GM18505 (cell line): Measurements from ENCODE around the gene LMBR1L.

Experiments
- ATAC-seq: cut with Tn5 transposase; IDR thresholded peaks from one replicate; pipeline ENCODE4 v1.9.1; 2021; ENCODE audit not compliant: unreplicated experiment
- POLR2A ChIP-seq: IDR thresholded peaks from 4 replicates; pipeline ENCODE4 v1.6.1; 2011; ENCODE audit warnings: borderline replicate concordance; ENCODE audit not compliant: insufficient read depth, insufficient read length; ENCODE audit errors: extremely low read depth

LMBR1L gene

DNA sequence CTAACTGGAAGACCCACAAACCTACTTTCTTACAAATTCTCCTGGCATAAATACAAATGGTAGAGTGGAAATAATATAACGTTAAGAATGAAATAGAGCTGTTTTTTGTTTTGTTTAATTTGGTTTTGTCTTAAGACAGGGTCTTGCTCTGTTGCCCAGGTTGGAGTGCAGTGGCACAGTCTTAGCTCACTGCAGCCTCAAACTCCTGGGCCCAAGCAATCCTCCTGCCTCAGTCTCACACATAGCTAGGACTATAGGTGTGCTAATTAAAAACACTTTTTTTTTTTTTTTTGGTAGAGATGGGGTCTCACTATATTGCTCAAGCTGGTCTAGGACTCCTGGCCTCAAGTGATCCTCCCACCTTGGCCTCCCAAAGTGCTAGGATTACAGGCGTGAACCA, 11.9 kb downstream of the LMBR1L start:
- ATAC-seq = no peak
- TF ChIP-seq POLR2A = no peak

DNA sequence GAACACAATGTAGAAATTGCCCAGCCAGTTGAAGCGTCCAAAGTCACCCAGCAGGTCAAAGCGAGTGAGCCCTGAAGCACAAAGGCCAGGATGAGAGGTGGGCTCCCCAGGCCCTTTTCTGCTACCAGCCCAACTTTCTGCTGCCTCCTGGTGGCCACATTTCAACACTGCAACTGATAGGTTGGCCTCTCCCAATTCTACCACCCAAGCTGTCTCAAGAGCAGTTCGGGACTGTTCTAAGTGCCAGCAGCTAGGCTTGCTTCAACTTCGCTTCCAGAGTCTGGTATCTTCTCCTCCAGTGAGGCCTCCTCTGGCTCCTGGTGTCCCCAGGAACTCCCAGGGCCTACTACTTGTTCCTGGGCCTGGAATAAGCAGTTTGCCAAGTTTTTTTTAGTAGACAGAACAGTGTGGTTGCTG, 12.6 kb downstream of the LMBR1L start:
- no peak for TF ChIP-seq POLR2A
- ATAC-seq = no peak

DNA sequence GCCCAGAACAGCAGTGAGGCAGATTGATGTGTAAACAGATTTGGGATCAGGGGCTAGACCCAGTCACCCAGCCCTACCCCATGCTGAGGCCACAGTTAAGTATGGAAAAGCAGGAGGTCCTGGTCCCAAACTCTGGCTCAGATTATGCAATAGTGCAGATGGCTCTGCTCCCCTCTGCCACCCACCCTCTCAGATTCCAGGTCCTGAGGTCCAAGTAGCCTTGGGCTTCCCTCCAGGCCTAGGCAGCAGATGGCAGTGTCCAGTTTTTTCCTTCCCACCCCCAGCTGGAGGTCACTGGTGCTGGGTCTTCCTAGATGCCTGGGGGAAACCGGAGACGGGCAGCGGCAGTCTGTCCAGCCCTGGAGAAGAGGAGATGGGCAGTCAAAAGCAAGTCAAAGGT, 13.3 kb downstream of the LMBR1L start:
- no peak for TF ChIP-seq POLR2A
- ATAC-seq = no peak

DNA sequence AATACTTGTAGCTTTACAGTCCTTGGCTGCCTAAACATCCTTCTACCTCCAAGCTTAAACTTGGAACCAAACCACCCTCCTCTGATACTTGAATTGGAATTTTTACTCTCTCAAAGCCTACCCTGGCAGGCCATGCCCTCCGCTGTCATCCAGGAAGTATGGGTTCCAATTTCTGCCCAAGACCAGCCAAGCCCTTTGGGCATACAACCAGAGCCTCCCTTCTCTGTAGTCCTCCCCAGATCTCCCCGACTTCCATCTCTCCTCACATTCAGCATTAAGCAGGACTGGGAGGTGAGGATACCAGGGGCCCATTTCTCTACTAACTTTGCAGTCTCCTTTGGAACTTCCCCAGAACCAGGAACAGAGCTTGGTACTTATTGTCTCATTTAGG, 15.7 kb downstream of the LMBR1L start:
- ATAC-seq = no peak

DNA sequence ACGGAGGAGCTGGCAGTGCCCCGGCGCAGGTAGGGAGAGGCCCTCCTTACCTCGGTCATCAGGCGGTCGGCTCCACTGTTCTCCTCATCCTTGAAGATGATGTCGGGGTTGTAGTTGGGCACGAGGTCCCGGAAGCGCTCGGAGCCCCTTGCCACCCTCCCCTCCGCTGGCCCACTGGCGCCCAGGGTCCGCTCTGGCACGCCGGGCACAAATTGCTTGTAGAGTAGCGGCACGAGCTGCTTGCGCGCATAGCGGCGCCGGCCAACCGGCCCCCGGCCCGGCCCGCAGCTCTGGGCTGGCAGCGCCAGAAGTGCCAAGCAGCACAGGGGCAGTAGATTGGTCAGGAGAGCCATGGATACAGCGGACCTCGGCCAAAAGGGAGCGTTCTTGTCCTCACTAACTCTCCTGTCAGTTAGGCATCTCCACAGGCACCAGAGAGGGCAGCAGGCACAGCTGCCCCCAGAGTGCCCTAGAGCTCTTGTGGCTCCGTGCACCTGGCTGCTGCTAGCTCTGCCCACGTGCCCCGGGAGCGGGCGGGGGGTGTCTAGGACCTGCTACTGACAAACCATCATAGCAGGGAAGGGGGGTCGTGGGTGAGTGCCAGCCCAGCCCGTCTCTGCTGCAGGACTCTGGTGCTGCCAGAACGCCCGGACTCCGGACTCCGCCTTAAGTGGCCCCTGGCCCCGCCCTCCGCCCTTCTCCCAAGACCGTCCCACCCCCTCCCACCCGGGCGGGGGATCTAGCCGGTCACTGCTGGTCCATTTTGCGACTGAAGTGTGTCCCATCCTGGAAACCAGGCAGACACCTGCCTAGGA, 16.3 kb downstream of the LMBR1L start, which contains the start of gene DHH:
Gene DHH, minus strand, starts transcription at position 642 of the 815 bp plus-strand sequence. Its CDS starts 289 bp downstream, at position 353.
- no peak for ATAC-seq
- TF ChIP-seq POLR2A = no peak

More for the DNA sequence above, 15.7 kb downstream of the LMBR1L start:
- no peak for TF ChIP-seq POLR2A

DNA sequence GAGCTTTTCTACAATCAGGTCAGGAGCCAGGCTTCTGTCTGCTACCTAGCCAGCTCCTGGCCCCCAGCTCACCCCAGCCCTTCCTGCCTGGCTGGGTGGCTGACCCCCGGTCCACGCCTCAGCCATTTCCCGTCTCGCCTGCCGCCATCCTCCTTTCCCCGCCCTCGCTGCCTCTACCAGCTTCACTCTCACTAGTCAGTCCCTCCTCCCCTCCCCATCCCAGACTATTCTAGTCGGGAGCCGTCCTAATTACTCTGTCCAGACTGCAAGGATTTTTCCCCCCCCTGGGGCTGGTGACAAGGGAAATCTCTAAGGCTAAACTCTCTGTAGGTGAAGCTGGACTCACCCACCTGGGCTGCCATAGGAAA, 16.9 kb downstream of the LMBR1L start:
- no peak for ATAC-seq
- TF ChIP-seq POLR2A = no peak

DNA sequence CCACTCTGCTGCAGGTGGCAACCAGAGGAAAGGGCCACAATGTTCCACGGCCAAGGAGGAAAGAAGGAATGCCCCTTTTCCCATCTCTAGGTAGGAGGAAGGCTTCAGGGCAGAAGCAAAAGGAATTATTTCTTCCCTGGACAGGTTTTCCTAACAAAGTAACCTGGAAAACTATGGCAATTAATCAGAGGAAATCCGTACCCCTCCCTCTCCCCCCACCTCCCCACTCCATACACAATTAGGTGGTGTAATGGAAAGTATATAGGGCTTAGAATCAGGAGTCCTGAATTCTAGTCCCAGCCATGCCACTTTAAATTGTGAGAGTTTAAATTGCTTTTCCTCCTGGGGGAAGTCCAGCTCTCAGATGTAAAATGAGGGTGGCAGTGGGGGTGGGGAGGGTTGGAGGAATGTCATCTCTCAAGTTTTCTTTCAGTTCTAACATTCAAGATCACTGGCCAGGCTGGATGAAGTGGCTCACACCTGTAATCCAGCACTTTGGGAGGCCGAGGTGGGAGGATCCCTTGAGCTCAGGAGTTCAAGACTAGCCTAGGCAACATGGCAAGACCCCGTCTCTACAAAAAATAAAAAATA, 17.7 kb downstream of the LMBR1L start:
- ATAC-seq = no peak
- no peak for TF ChIP-seq POLR2A

DNA sequence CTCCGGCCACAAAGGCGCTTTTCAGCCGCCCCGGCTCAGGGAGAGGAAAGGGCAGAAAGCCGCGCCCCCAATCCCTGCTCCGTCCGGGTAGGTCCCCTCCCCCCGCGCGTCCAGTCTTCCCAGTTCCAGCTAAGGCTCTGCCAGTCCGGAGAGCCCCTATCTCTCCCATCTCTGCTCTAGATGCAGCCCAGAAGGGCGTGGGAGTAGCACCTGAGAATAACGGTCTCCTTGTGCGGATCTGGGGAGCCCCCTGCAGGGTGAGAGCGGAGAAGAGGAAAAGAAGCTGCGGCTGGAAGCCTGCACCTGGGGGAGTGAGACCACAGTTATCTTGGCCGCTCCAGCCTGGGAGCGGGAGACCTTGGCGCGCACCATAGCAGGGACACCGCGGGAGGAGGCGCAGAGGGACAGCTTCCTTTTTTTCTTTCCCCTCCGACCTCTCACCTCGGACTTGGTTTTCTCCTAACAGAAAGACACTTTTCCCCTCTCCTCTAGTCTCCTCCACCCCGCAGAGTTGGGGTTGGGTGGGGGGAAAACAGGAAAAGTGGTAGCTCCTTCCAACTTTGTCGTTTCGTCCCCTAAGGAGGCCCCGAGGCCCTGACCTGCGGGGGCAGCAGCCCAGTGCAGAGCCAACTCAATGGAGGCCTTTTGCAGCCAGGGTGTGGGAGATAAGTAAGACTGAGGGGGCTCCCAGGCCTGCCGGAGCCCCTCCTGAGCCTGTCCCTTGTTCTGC, 18.4 kb downstream of the LMBR1L start:
- ATAC-seq = no peak
- no peak for TF ChIP-seq POLR2A

DNA sequence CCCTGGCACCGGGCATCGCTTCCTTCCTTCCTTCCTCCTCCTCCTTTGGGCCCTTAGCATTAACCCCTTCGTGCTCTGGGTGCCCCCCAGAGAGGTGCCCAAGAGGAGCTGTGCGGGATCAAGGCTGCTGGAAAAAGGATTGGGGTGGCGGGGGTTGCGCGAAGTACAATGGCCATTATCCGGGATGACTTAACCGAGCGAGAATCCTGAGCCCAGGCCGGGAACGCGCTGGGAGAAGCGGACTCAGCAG, 18.9 kb downstream of the LMBR1L start:
- no peak for ATAC-seq
- TF ChIP-seq POLR2A = no peak

DNA sequence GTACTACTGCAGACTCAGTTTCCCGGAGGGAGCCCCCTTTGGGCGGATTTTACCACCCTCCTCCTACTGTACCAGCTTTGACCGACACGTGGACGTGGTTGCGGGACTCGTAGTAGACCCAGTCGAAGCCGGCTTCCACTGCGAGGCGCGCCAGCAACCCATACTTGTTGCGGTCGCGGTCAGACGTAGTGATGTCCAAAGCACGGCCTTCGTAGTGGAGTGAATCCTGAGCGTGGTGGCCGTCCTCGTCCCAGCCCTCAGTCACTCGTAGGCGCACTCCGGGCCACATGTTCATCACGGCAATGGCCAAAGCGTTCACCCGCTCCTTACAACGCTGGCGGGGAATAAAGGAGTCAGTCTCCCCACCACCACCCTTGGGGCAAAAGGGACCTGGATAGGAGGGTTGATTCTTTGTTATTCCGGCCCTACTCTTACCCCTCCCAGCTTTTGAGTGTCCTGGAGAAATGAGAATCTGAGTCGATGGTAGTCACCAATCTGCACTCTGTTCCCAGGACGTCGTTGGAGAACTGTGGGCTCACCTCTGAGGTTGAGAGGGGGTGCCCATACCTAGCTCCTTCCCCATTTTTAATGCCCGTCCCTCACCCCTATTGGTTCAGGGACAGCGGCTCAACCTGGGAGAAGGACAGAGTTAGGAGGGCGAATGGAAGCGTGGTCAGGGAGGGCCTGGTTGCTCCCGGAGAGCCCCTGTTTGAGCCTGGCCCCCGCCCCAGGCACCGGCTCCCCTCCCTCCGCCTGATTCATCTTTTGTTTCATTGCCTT, 19.4 kb downstream of the LMBR1L start:
- no peak for ATAC-seq
- no peak for TF ChIP-seq POLR2A

DNA sequence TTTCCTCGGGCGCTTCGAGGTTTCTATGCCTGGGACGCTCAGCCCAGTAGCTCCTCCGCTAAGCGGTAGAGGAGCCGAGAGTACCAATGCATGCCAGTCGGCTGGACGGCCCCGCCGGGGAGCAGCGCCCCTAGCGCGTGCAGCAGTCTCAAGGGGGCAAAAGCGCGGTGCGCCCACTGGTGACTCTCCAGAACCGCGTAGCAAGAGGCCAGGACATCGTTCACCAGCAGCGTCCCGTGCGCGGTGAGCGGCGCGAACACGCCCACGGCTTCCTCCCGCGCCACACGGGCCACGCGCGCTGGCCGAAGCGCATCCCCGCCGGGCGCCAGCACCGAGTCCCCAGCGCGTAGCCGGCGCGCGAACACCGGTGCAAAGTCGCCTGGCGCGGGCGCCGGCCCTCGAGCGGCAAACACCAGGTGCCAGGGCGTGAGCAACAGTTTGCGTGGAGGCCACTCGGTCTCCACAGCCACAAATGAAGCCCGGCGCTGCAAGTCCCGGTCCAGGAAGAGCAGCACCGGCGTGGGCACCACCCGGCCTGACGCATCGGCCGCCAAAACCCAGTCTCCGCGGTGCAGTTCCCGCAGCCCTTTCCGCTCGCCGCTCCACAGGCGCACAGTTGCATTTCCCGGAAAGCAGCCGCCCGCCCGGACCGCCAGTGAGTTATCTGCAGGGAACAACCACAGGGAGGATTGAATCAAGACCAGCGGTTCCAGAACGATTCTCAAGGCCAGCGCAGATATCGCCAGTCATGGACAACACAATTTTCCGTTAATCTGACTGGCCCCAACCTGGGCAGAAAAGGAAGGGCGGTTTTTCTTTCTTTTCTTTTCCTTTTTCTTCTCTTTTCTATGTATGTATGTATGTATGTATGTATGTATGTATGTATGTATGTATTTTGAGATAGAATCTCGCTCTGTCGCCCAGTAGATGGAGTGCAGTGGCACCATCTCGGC, 20.6 kb downstream of the LMBR1L start:
- no peak for TF ChIP-seq POLR2A
- ATAC-seq = no peak

DNA sequence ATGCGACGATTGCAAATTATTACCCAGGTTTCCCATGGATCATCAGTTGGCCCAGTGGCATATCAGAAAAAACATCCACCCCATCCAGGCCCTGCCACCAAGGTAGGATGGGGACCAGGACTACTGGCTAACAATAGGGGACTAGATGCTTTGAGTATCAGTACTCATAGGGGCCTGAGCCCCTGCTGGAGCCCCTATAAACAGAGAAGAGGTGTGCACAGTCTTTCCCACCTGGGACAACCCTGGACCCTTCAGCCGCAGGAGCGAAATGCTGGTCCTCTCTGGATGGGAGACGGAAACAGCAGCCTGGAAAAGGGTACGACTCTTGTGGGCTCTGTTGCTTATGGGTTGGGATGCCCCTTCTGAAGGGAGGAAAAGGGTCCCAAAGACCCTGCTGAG, 21.7 kb downstream of the LMBR1L start:
- ATAC-seq = no peak
- no peak for TF ChIP-seq POLR2A

DNA sequence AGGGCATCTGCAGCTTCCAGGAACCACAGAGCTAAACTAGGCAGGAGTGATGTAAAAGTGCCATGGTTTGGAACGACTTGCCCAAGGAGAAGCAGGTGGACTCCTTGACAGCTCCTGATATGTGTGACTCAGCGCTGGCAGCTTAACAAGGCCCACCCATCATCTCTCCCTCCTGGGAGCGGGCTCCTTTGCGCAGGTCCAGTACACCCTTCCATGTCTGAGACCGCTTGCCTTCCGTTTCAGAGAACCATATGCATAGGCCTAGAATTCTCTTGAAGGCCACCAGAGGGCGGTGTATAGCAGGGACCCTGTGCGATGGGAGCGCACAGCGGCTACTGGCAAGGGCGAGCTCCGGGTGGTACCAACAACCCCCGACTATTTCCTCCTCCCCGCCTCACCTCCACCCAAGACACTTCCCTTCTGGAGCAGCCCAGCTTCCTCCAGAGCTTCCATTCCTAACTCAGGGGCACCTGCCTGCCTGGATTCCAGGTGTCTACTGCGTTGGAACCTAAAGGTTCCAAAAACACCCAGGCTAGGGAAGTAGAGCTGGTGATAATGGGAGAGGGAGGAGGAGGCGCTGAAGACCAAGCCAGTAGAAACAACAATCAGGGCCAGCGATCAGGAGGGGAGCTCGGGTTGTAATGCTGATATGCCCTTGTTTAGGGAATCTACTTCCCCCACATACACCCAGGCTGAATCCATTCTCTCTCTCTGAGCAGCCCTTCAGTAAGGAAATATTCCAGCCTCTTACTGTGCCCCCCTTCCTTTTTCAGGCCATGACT, 22.3 kb downstream of the LMBR1L start:
- TF ChIP-seq POLR2A = no peak
- ATAC-seq = peak; percentile 82
